Tibial artery (tissue), 4 donors: ENCODE data around the gene TMEM132C.

Source experiments
- DNase-seq, 2 donors: peaks; one replicate each; pipeline ENCODE4 v3.0.0-alpha.2; 2019
- H3K27ac ChIP-seq, 2 donors: fragments of 200-600 bp; sonication (generic) in 1 of 2; 1 replicate in 1 of 2; 2 replicates in 1 of 2; pipeline ENCODE4 v1.5.1; 2018 to 2019; ENCODE audit warnings: mild to moderate bottlenecking in 1 of 2
- H3K27me3 ChIP-seq, 2 donors: fragments of 200-600 bp; sonication (generic) in 1 of 2; one replicate each; pipeline versions ENCODE4 v1.5.1 to v1.6.0; 2016 to 2019
- H3K36me3 ChIP-seq, 3 donors: fragments of 200-600 bp; sonication (generic) in 2 of 3; one replicate each; pipeline ENCODE4 v1.5.1; 2016 to 2019; ENCODE audit warnings: mild to moderate bottlenecking in 2 of 3
- H3K4me1 ChIP-seq, 4 donors: fragments of 200-600 bp; sonication (generic) in 2 of 4; 1 replicate in 3 of 4; 2 replicates in 1 of 4; pipeline ENCODE4 v1.5.1; 2016 to 2019
- H3K4me3 ChIP-seq, 2 donors: fragments of 200-600 bp; sonication (generic) in 1 of 2; 1 replicate in 1 of 2; 2 replicates in 1 of 2; pipeline ENCODE4 v1.5.1; 2018 to 2019; ENCODE audit warnings: mild to moderate bottlenecking in 2 of 2
- H3K9me3 ChIP-seq, 3 donors: fragments of 200-600 bp; sonication (generic) in 1 of 3; one replicate each; pipeline ENCODE4 v1.5.1; 2016 to 2019
- intact Hi-C: fragments of 100-400 bp; cut with DNase I; formaldehyde crosslinking; loops from one replicate; pipeline ENCODE4 v1.15.0; 2023; ENCODE audit warnings: low total_unique reads
- TF ChIP-seq, protein P1 (sequence below), 2 experiments: fragments of 200-600 bp in 1 of 2; fragments of 450-650 bp in 1 of 2; IDR thresholded peaks; one replicate each; pipeline ENCODE4 v1.5.1; 2017 to 2019; ENCODE audit warnings: antibody characterized with exemption in 2 of 2, mild to moderate bottlenecking in 1 of 2, moderate library complexity in 1 of 2

Gene TMEM132C

DNA sequence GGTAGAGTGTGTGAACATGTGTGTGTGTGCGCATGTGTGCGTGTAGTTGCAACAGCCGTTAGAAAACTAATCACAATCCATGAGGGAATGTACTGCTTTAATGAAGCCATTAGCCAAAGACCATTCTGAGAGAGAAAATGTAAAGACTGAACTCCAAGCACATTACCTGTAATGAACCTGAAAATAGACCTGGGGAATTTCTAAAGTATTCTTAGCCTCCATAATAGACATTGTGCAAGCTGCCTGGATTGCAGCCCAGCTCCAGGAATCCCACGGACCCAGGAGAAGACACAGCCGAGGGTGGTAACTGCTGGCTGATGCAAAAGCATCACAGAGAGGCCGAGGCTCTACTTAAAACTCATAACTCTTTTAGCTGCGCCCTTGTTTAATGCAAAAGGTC is 400.2 kb downstream of the TMEM132C start:
- Histone ChIP-seq H3K4me1 (no peaks in the 10 kb centered on the region), H3K27me3 (no peaks in the 10 kb centered on the region), H3K9me3 (peaks cover 0 to 4% (median 0%) of the 10 kb centered on the region in 3 donors), H3K36me3 (no peaks in the 10 kb centered on the region), H3K27ac (no peak overlapping the region), H3K4me3 (no peak overlapping the region)
- TF ChIP-seq, protein P1, sequence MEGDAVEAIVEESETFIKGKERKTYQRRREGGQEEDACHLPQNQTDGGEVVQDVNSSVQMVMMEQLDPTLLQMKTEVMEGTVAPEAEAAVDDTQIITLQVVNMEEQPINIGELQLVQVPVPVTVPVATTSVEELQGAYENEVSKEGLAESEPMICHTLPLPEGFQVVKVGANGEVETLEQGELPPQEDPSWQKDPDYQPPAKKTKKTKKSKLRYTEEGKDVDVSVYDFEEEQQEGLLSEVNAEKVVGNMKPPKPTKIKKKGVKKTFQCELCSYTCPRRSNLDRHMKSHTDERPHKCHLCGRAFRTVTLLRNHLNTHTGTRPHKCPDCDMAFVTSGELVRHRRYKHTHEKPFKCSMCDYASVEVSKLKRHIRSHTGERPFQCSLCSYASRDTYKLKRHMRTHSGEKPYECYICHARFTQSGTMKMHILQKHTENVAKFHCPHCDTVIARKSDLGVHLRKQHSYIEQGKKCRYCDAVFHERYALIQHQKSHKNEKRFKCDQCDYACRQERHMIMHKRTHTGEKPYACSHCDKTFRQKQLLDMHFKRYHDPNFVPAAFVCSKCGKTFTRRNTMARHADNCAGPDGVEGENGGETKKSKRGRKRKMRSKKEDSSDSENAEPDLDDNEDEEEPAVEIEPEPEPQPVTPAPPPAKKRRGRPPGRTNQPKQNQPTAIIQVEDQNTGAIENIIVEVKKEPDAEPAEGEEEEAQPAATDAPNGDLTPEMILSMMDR (IDR thresholded peaks at IDR 0.05) = no peak
- DNase-seq = no peak
- intact Hi-C loops = no loop called here

GRCh38 chr12:128671528-128672042 is 404.6 kb downstream of the TMEM132C start:
- no peak overlapping the region for H3K27ac ChIP-seq
- H3K4me3 ChIP-seq = no peak overlapping the region
- TF ChIP-seq, protein P1 (IDR thresholded peaks at IDR 0.05) = no peak
- H3K9me3 ChIP-seq = peaks cover 0 to 2% (median 0%) of the 10 kb centered on the region in 3 donors
- H3K4me1 ChIP-seq = no peaks in the 10 kb centered on the region
- no peaks in the 10 kb centered on the region for H3K36me3 ChIP-seq
- intact Hi-C loops = no loop called here
- no peaks in the 10 kb centered on the region for H3K27me3 ChIP-seq
- no peak for DNase-seq

DNA sequence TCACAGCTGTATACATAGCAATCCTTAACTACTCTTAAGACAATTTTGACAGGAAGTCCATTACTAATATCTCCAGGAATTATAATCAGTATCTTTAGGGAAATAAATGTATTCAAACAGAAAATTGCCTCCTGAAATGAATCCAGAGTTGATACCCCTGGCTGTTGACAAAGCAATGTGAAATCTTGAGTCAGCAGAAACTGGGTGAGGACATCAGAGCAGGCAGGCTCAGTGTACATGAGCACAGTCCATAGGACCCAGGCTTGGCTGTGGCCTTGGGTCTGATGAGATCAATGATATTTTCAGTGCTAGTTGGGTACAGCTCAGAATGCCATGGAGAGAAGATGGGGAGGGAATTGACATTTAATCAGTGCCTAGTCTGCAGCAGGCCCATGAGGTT is 405.5 kb downstream of the TMEM132C start:
- Histone ChIP-seq H3K4me1 (no peaks in the 10 kb centered on the region), H3K36me3 (no peaks in the 10 kb centered on the region), H3K27me3 (no peaks in the 10 kb centered on the region), H3K4me3 (no peak overlapping the region), H3K9me3 (no peaks in the 10 kb centered on the region), H3K27ac (no peak overlapping the region)
- intact Hi-C loops = no loop called here
- TF ChIP-seq, protein P1 (IDR thresholded peaks at IDR 0.05) = no peak
- no peak for DNase-seq

GRCh38 chr12:128672893-128673292 is 405.9 kb downstream of the TMEM132C start:
- Histone ChIP-seq H3K9me3 (no peaks in the 10 kb centered on the region), H3K27me3 (no peaks in the 10 kb centered on the region)
- intact Hi-C loops = no loop called here

DNA sequence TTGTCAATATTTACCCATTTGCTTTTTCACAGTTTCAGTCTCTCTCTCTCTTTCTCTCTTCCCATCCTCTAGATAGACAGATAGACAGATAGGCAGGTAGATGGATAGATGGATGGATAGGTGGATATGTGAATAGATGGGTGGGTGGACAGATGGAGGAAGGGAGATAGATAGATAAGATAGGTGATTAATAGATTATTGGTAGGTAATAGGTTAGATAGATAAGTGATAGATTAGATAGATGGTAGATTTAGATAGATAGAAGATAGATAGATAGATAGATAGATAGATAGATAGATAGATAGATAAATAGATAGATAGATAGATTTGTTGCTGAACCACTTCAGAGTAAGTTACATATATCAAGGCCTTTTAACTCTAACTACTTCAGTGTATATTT is 408.6 kb downstream of the TMEM132C start:
- H3K27me3 ChIP-seq = no peaks in the 10 kb centered on the region
- TF ChIP-seq, protein P1 (IDR thresholded peaks at IDR 0.05) = no peak
- no peaks in the 10 kb centered on the region for H3K36me3 ChIP-seq
- peaks cover 0 to 3% (median 0%) of the 10 kb centered on the region in 3 donors for H3K9me3 ChIP-seq
- H3K4me1 ChIP-seq = no peaks in the 10 kb centered on the region
- DNase-seq = no peak
- H3K27ac ChIP-seq = no peak overlapping the region
- no peak overlapping the region for H3K4me3 ChIP-seq
- intact Hi-C loops = no loop called here

More at GRCh38 chr12:128672893-128673292, 405.9 kb downstream of the TMEM132C start:
- Histone ChIP-seq H3K4me1 (no peaks in the 10 kb centered on the region), H3K36me3 (no peaks in the 10 kb centered on the region), H3K4me3 (no peak overlapping the region), H3K27ac (no peak overlapping the region)
- TF ChIP-seq, protein P1 (IDR thresholded peaks at IDR 0.05) = no peak
- DNase-seq = no peak

GRCh38 chr12:128680555-128680954 is 413.6 kb downstream of the TMEM132C start:
- H3K9me3 ChIP-seq = peaks cover 0 to 3% (median 0%) of the 10 kb centered on the region in 3 donors
- TF ChIP-seq, protein P1 (IDR thresholded peaks at IDR 0.05) = no peak
- intact Hi-C loops = no loop called here
- no peak overlapping the region for H3K27ac ChIP-seq
- DNase-seq = no peak
- H3K4me3 ChIP-seq = no peak overlapping the region
- H3K36me3 ChIP-seq = no peaks in the 10 kb centered on the region
- no peaks in the 10 kb centered on the region for H3K4me1 ChIP-seq
- H3K27me3 ChIP-seq = no peaks in the 10 kb centered on the region
